Measurements from ENCODE around the gene MRO.

DNA sequence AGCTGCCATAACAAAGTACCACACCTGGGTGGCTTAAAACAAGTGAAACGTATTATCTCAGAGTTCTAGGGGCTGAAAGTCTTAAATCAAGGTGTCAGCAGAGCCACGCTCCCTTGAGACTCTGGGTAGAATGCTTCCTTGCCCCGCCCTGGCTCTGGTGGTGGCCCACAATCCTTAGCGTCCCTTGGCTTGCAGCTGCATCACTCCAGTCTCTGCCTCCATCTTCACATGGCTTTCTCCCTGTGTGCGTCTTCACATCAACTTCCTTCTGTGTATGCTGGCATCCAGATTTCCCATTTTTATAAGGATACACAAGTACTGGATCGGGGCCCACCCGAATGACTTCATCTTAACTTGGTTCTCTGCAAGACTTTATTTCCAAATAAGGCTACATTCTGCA is 62.5 kb downstream of the MRO start:
- TF ChIP-seq, protein P1, sequence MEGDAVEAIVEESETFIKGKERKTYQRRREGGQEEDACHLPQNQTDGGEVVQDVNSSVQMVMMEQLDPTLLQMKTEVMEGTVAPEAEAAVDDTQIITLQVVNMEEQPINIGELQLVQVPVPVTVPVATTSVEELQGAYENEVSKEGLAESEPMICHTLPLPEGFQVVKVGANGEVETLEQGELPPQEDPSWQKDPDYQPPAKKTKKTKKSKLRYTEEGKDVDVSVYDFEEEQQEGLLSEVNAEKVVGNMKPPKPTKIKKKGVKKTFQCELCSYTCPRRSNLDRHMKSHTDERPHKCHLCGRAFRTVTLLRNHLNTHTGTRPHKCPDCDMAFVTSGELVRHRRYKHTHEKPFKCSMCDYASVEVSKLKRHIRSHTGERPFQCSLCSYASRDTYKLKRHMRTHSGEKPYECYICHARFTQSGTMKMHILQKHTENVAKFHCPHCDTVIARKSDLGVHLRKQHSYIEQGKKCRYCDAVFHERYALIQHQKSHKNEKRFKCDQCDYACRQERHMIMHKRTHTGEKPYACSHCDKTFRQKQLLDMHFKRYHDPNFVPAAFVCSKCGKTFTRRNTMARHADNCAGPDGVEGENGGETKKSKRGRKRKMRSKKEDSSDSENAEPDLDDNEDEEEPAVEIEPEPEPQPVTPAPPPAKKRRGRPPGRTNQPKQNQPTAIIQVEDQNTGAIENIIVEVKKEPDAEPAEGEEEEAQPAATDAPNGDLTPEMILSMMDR (IDR thresholded peaks at IDR 0.05) = no peak
- TF ChIP-seq POLR2A (IDR thresholded peaks at IDR 0.05) = no peak
